Ascending aorta (tissue), 2 donors: Measurements from ENCODE around the gene OSBPL8. TPM values are rescaled to one million over a fixed set of nuclear protein-coding genes. Genes with fewer than 3 reads are reported as not detected.
"Not testable (repeated sequence)": the region's sequence is repeated elsewhere in the genome, so short reads cannot be mapped to it uniquely, and the experiment has no call there.

ENCODE experiments used
- DNase-seq, 2 donors: peaks; one replicate each; pipeline ENCODE4 v3.0.0-alpha.2; 2019; ENCODE audit warnings: low spot score in 2 of 2
- H3K27ac ChIP-seq, 2 donors: fragments of 200-600 bp; sonication (generic); one replicate each; pipeline ENCODE4 v1.5.1; 2016 to 2017; ENCODE audit warnings: mild to moderate bottlenecking in 1 of 2
- H3K27me3 ChIP-seq: fragments of 200-600 bp; sonication (generic); one replicate; pipeline ENCODE4 v1.5.1; 2017
- H3K36me3 ChIP-seq, 2 donors: fragments of 200-600 bp; sonication (generic); one replicate each; pipeline ENCODE4 v1.5.1; 2016
- H3K4me1 ChIP-seq, 2 donors: fragments of 200-600 bp; sonication (generic); one replicate each; pipeline ENCODE4 v1.5.1; 2016 to 2017; ENCODE audit warnings: mild to moderate bottlenecking in 1 of 2
- H3K4me3 ChIP-seq, 2 donors: fragments of 200-600 bp; sonication (generic); one replicate each; pipeline ENCODE4 v1.5.1; 2016 to 2017; ENCODE audit warnings: mild to moderate bottlenecking in 1 of 2
- H3K9me3 ChIP-seq, 2 donors: fragments of 200-600 bp; sonication (generic); one replicate each; pipeline ENCODE4 v1.5.1; 2016
- intact Hi-C: fragments of 100-400 bp; cut with DNase I; formaldehyde crosslinking; loops from one replicate; pipeline ENCODE4 v1.15.1; 2023
- total RNA-seq: library from RNA; depleted of rRNA; stranded (reverse); fragments of >200 nt; gene quantifications from one replicate; pipeline ENCODE4 v1.1.0, GENCODE V29; 2016
- TF ChIP-seq, protein P1 (sequence below), 3 experiments: fragments of 200-600 bp in 2 of 3; fragments of 450-650 bp in 1 of 3; sonication (generic) in 2 of 3; IDR thresholded peaks; one replicate each; pipeline ENCODE4 v1.5.1; 2016 to 2019; ENCODE audit warnings: antibody characterized with exemption in 3 of 3, mild to moderate bottlenecking in 1 of 3, moderate library complexity in 1 of 3

OSBPL8 gene
- total RNA-seq, 1 donor from 2014 or later, result 18.6 TPM

DNA sequence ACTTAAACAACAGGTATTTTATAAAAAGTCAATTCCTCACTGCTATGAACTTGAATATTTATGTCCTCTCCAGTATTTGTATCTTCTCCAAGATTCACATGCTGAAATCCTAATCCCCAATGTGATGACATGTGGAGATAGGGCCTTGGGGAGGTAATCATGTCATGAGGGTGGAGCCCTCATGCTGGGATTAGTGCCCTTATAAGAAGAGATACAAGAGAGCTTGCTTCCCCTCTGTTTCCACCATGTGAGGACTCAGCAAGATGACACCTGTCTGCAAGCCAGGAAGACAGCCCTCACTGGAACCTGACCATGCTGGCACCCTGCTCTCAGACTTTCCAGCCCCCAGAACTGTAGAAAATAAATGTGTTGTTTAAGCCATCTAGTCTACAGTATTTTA is 36.2 kb downstream of the OSBPL8 start:
- H3K4me1 ChIP-seq, result no peaks in the 10 kb centered on the region
- peaks cover 0 to 7% of the 10 kb centered on the region in 2 donors for H3K36me3 ChIP-seq
- TF ChIP-seq, protein P1, sequence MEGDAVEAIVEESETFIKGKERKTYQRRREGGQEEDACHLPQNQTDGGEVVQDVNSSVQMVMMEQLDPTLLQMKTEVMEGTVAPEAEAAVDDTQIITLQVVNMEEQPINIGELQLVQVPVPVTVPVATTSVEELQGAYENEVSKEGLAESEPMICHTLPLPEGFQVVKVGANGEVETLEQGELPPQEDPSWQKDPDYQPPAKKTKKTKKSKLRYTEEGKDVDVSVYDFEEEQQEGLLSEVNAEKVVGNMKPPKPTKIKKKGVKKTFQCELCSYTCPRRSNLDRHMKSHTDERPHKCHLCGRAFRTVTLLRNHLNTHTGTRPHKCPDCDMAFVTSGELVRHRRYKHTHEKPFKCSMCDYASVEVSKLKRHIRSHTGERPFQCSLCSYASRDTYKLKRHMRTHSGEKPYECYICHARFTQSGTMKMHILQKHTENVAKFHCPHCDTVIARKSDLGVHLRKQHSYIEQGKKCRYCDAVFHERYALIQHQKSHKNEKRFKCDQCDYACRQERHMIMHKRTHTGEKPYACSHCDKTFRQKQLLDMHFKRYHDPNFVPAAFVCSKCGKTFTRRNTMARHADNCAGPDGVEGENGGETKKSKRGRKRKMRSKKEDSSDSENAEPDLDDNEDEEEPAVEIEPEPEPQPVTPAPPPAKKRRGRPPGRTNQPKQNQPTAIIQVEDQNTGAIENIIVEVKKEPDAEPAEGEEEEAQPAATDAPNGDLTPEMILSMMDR (IDR thresholded peaks at IDR 0.05), result no peak
- H3K4me3 ChIP-seq, result no peak overlapping the region
- peaks cover 0 to 6% of the 10 kb centered on the region in 2 donors for H3K9me3 ChIP-seq
- intact Hi-C loops, result no loop called here
- H3K27me3 ChIP-seq, result no peaks in the 10 kb centered on the region
- no peak for DNase-seq
- no peak overlapping the region for H3K27ac ChIP-seq

DNA sequence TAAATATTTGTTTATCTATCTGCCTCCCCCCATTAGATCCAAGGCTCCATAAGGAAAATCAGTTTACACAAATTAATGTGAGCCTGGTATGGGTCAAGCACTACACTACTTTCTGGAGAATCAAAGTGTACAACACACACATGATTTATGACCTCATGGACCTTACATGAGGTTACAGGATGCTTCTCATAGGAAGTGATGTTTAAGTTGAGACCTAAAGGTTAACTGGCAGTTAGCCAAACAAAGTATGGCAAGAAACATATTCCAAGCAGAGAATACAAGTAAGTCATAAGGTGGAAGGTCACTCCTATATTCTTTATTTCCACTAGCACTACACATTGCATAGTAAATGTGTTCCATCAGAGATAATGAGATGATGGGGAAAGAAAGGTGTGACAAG is 39.2 kb downstream of the OSBPL8 start:
- intact Hi-C loops, result no loop called here
- no peak overlapping the region for H3K27ac ChIP-seq

DNA sequence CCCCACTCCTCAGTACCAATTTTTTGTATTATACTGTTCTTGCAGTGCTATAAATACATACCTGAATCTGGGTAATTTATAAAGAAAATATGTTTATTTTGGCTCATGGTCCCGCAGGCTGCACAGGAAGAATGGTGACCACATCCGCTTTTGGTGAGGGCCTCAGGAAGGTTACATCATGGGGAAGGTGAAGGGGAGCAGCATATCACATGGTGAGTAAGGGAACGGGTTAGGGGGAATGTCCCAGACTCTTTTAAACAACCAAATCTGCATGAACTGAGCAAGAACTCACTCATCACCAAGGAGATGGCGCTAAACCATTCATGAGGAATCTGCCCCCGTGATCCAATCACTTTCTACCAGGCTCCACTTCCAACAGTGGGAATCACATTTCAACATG is 40.0 kb downstream of the OSBPL8 start:
- DNase-seq, result no peak
- intact Hi-C loops, result no loop called here
- no peaks in the 10 kb centered on the region for H3K4me1 ChIP-seq
- peaks cover 0 to 6% of the 10 kb centered on the region in 2 donors for H3K9me3 ChIP-seq
- H3K27ac ChIP-seq, result no peak overlapping the region
- peaks cover 0 to 4% of the 10 kb centered on the region in 2 donors for H3K36me3 ChIP-seq
- no peak overlapping the region for H3K4me3 ChIP-seq
- no peaks in the 10 kb centered on the region for H3K27me3 ChIP-seq
- TF ChIP-seq, protein P1 (IDR thresholded peaks at IDR 0.05), result no peak

More for the DNA sequence above, 39.2 kb downstream of the OSBPL8 start:
- H3K27me3 ChIP-seq, result no peaks in the 10 kb centered on the region
- TF ChIP-seq, protein P1 (IDR thresholded peaks at IDR 0.05), result no peak
- peaks cover 0 to 6% of the 10 kb centered on the region in 2 donors for H3K9me3 ChIP-seq
- H3K4me3 ChIP-seq, result no peak overlapping the region
- H3K36me3 ChIP-seq, result peaks cover 0 to 4% of the 10 kb centered on the region in 2 donors
- no peaks in the 10 kb centered on the region for H3K4me1 ChIP-seq
- no peak for DNase-seq

DNA sequence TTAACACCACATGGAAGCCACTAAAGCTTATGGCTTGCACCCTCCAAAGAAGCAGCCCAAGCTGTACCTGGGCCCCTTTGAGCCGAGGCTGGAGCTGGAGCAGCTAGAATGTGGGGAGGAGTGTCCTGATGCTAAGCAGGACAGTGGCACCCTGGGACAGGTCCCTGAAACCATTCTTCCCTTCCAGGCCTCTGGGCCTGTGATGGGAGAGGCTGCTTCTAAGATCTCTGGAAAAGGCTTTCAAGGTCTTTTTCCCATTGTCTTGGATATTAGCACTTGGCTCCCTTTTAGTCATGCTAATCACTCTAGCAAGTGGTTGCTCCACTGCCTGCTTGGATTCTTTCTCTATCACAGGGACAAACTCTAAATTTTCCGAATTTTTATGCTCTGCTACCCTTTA is 40.9 kb downstream of the OSBPL8 start:
- H3K9me3 ChIP-seq, result peaks cover 0 to 6% of the 10 kb centered on the region in 2 donors
- intact Hi-C loops, result no loop called here

DNA sequence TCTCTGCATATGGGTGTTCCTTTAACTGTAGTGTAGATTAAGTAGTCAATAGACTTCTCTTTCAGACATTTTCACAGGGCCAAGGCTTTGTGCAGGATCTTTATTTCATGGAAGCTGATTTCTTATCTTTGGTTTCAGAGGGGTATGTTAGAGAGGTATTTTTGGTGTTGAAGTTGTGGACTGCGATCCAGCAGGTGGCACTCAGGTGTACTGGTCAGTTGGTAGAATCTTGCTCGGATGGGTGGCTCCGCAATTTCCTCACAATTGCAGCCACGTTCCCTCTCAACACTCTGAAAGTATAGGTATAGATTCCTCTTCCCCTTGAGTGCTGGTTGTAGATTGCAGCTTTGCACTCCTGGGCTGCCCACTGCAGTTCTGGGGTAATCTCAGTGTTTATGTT is 44.3 kb downstream of the OSBPL8 start:
- peaks cover 0 to 22% of the 10 kb centered on the region in 2 donors for H3K9me3 ChIP-seq
- H3K4me3 ChIP-seq, result no peak overlapping the region
- no peaks in the 10 kb centered on the region for H3K36me3 ChIP-seq
- TF ChIP-seq, protein P1 (IDR thresholded peaks at IDR 0.05), result no peak
- intact Hi-C loops, result no loop called here
- no peak for DNase-seq
- H3K4me1 ChIP-seq, result no peaks in the 10 kb centered on the region
- no peaks in the 10 kb centered on the region for H3K27me3 ChIP-seq
- no peak overlapping the region for H3K27ac ChIP-seq

More for the DNA sequence above, 40.9 kb downstream of the OSBPL8 start:
- Histone ChIP-seq H3K27ac (no peak overlapping the region), H3K36me3 (peaks cover 0 to 4% of the 10 kb centered on the region in 2 donors), H3K4me3 (no peak overlapping the region), H3K4me1 (no peaks in the 10 kb centered on the region), H3K27me3 (no peaks in the 10 kb centered on the region)
- DNase-seq, result no peak
- TF ChIP-seq, protein P1 (IDR thresholded peaks at IDR 0.05), result no peak

DNA sequence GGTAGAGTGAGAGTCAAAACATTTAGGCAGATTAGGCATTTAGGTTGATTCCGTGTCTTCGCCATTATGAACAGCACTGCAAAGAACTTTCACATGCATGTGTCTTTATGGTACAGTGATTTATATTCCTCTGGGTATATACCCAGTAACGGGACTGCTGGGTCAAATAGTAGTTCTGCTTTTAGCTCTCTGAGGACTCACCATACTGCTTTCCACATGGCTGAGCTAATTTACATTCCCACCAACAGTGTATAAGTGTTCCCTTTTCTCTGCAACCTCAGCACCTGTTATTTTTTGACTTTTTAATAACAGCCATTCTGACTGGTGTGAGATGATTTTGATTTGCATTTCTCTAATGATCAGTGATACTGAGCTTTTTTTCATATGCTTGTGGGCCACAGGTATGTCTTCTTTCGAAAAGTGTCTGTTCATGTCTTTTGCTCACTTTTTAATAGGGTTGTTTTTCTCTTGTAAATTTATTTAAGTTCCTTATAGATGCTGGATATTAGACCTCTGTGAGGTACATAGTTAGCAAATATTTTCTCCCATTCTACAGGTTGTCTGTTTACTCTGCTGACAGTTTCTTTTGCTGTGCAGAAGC is 48.4 kb downstream of the OSBPL8 start:
- H3K27ac ChIP-seq, intact Hi-C loops, DNase-seq, H3K27me3 ChIP-seq, H3K4me1 ChIP-seq, H3K36me3 ChIP-seq, H3K4me3 ChIP-seq: not testable (repeated sequence)
- H3K9me3 ChIP-seq, result peaks cover 0 to 15% of the 10 kb centered on the region in 2 donors
